Activated CD4-positive, alpha-beta T cell treated with anti-CD3 and anti-CD28 coated beads, Interleukin-2, amount 10 ng/mL, durations not matched to agents 7 days and 5 days (primary cell): ENCODE results near the gene ENTPD8. TPM values are rescaled to one million over a fixed set of nuclear protein-coding genes. Genes with fewer than 3 reads are reported as not detected.

Experiments used
- CTCF ChIA-PET: fragments of 350-600 bp; sonication (Branson Sonifier 250); formaldehyde crosslinking; loops from one replicate; lab custom pipeline; 2021; ENCODE audit warnings: antibody characterized with exemption; lab: Charles Lee
- POLR2A ChIA-PET: fragments of 350-600 bp; sonication (Branson Sonifier 250); formaldehyde crosslinking; loops from one replicate; lab custom pipeline; 2021; ENCODE audit warnings: antibody characterized with exemption; lab: Charles Lee
- DNase-seq: peaks from one replicate; pipeline ENCODE4 v3.0.0-alpha.2; 2020
- H3K27ac Mint-ChIP-seq: one replicate; pipeline ENCODE4 v1.8.0; 2021; ENCODE audit warnings: mild to moderate bottlenecking, moderate library complexity, mixed read lengths
- H3K27me3 Mint-ChIP-seq: one replicate; pipeline ENCODE4 v1.8.0; 2021; ENCODE audit warnings: mixed read lengths
- H3K36me3 Mint-ChIP-seq: one replicate; pipeline ENCODE4 v1.8.0; 2021; ENCODE audit warnings: low read depth, mixed read lengths
- H3K4me1 Mint-ChIP-seq: one replicate; pipeline ENCODE4 v1.8.0; 2021; ENCODE audit warnings: mixed read lengths
- H3K4me3 Mint-ChIP-seq: one replicate; pipeline ENCODE4 v1.8.0; 2021; ENCODE audit warnings: mild to moderate bottlenecking, moderate library complexity, mixed read lengths
- H3K9me3 Mint-ChIP-seq: one replicate; pipeline ENCODE4 v1.8.0; 2021; ENCODE audit warnings: mixed read lengths
- total RNA-seq, 2 experiments: library from RNA; stranded (reverse); gene quantifications; one replicate each; pipeline ENCODE4 v1.2.3, GENCODE V29; 2021

The ENTPD8 gene
- total RNA-seq, 2 experiments from 2014 or later: not detected

DNA sequence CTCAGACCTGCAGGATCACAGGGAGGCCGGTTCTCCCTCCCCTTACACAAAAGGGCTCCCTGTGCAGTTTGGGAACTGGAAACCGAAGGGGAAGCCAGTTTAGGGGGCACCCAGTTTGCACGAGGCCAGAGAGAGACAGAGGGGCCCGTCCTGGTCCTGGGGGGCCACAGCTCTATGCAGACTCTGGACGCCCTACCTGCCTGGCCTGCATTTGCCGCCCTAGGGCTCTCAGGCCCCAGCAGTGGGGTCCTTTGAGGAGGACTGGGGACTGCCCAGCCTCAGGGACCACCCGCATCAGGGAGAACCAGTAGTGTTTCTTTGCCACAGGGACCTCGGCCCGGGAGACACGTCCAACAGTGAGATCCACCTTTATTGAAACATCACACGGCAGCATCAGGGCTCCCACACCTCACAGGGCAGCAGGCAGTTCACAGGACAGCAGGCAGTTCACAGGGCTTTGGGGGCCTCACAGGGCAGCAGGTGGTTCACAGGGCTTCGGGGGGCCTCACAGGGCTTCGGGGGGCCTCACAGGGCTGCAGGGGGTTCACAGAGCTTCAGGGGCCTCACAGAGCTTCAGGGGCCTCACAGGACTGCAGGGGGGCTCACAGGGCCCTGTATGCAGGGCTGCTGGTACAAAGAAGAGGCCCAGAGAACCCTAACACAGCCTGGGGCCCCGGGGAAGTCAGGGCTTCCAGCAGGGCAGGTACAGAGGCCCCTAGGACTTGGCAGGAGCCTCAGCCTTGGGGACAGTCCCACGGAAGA, 18.6 kb upstream of the ENTPD8 start:
- Mint-ChIP-seq H3K4me1 (peaks cover 35% of the 10 kb centered on the region), H3K4me3 (peak overlapping the region; percentile 30), H3K36me3 (peaks cover 3% of the 10 kb centered on the region), H3K27me3 (no peaks in the 10 kb centered on the region), H3K9me3 (no peaks in the 10 kb centered on the region), H3K27ac (peak overlapping the region; percentile 87)
- POLR2A ChIA-PET: no interaction called here
- CTCF ChIA-PET: interaction anchor here (0.7 kb wide), 1 partner anchor 37 kb away, joined by 4 read pairs; the partner anchor contains the start of genes EXD3 and NOXA1
- DNase-seq: no peak

DNA sequence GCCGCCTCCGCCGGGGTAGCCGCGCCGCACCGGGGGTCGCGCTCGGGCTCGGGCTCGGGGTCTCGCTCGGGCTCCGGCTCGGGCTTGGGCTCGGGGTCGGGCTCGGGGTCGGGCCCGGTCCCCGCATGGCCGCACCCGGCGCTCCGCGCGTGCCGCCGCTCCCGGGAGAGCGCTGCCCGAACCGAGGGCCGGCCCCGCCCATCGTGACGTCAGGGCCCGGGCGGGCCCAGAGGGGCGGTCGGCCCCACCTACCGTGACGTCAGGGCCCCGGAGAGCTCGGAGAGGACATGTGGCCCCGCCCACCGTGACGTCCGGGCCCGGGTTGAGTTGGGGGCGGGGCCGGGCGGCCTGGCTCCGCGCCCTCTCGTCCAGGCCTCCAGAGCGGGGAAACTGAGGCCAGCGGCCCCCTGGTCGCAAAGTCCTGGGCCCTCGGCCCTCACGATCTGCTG, 18.0 kb upstream of the ENTPD8 start, which contains the start of gene NSMF:
Gene NSMF, minus strand, starts transcription at position 183 of the 449 bp plus-strand sequence. CDS start 232 bp downstream, outside the sequence.
- peak; percentile 92 for DNase-seq
- Mint-ChIP-seq H3K36me3 (peaks cover 6% of the 10 kb centered on the region), H3K27ac (peak within 1 kb of the TSS; percentile 87), H3K4me3 (peak within 1 kb of the TSS; percentile 41), H3K27me3 (no peaks in the 10 kb centered on the region), H3K4me1 (peaks cover 40% of the 10 kb centered on the region), H3K9me3 (no peaks in the 10 kb centered on the region)
- CTCF ChIA-PET: interaction anchor here (0.7 kb wide), 1 partner anchor 36 kb away, joined by 4 read pairs; the partner anchor contains the start of genes EXD3 and NOXA1
- POLR2A ChIA-PET: no interaction called here

DNA sequence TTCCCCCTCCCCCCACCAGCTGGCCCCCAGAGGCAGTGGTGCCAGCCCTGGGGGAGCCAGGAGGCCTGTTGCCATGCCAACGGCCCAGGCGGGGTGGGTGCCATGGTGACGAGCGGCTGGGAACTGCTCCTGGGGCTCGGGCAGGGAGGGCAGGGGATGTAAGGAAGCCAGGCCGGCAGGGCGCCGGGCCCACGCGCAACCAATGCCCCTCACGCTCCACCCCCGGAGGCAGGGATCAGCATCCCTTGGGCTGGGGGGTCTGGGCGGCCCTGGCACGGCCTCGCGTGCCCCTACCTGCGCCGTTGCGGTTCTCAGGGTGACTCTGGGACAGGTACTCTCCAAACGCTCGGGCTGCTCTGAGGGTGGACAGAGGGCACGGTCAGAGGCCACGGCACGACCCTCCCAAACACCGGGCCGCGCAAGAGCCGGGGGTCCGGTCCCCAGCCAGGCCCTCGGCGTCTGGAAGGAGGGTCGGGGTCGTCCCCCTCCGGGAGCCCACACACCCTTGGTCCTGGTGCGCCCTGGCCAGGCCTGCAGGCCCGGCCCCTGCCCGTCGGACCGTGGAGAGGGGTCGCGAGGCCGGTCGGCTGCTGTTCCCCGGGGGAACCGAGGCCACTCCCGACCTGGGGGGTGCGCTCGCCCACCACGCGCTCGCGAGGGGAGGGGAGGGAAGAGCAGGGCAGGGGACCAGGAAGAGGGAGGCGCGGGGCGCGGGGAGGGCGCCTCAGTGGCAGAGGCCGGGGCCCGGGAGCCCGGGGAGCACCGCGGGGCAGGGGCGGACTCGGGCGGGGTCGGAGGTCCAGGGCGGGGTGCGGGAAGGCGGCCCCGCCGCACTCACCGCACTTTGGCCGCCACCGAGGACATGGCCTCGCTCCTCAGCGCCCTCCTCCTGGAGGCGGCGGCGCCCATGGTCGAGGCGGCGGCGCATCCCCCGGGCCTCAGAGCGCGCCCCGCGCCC, 17.3 kb upstream of the ENTPD8 start:
- CTCF ChIA-PET: no interaction called here
- H3K27me3 Mint-ChIP-seq: no peaks in the 10 kb centered on the region
- POLR2A ChIA-PET: no interaction called here
- no peak overlapping the region for H3K27ac Mint-ChIP-seq
- peaks cover 9% of the 10 kb centered on the region for H3K36me3 Mint-ChIP-seq
- H3K4me3 Mint-ChIP-seq: peak overlapping the region; percentile 41
- H3K4me1 Mint-ChIP-seq: peaks cover 44% of the 10 kb centered on the region
- no peaks in the 10 kb centered on the region for H3K9me3 Mint-ChIP-seq
- DNase-seq: peak; percentile 37

DNA sequence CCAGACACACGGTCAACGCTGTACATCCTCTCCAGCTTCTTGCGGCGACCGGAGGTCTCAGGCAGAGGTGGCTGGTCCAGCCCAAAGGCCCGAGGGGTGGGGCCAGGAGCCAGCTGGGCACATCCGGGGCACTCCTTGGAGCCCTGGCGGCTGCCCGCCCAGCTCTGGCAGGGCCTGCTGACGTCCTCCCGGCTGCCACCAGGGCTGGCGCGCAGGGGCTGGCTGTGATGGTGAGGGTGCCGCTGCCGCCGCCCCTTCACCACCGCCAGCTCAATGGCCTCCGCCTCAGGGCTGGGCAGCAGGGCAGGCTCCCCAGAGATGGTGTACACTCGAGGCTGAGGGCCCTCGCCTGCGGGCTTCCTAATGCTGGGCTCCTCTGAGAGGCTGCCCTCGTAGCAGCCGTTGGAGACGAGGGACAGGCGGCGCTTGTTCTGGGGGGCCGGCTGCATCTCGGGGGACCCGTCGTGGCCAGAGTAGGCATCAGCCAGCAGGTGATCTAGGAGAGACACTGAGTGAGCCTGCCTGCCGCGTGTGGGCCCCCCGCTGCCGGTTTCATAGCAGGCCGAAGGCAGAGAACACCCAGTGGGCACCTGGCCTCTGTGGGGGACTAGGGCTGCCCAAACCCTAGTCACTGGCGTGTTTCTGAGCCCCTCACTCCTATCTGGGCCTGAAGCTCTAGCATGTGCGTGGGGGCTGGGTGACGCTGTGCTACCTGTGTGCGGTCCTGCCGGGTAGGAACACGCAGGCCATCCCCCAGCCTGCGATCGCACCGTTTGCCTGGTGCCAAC, 16.4 kb upstream of the ENTPD8 start:
- POLR2A ChIA-PET: no interaction called here
- H3K4me3 Mint-ChIP-seq: peak overlapping the region; percentile 19
- peak overlapping the region; percentile 25 for H3K27ac Mint-ChIP-seq
- H3K4me1 Mint-ChIP-seq: peaks cover 42% of the 10 kb centered on the region
- CTCF ChIA-PET: interaction anchor here (0.6 kb wide), 1 partner anchor 12 kb away, joined by 4 read pairs; no protein-coding TSS in a partner anchor
- H3K36me3 Mint-ChIP-seq: peaks cover 9% of the 10 kb centered on the region
- no peaks in the 10 kb centered on the region for H3K9me3 Mint-ChIP-seq
- H3K27me3 Mint-ChIP-seq: no peaks in the 10 kb centered on the region
- DNase-seq: no peak

DNA sequence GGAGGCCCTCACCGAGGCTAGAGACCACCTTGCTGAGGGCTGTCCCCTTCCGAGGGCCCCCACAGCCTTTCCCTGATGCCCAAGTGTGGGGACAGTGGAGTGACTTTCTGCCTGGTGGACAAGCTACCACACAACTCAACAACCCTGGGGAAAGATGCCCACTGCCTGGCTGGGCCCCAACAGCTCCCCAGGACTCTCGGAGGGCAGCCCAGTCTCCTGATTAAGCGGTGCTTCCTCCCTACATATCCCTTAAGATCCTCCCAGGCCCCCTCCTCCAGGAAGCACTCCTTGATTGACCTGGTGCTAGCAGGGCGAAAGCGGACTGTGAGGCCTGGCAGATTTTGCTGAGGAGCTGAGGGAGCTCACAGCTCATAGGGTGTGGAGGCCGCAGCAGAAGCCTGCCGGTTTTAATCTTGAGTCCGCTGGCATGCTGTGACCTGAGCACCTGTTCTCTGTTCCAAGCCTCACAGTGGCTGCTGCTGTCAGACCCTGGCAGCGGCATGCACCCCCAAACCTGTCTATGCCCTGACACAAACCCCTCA, 15.8 kb upstream of the ENTPD8 start:
- POLR2A ChIA-PET: no interaction called here
- Mint-ChIP-seq H3K4me3 (peak overlapping the region; percentile 32), H3K36me3 (peaks cover 11% of the 10 kb centered on the region), H3K9me3 (no peaks in the 10 kb centered on the region), H3K4me1 (peaks cover 44% of the 10 kb centered on the region), H3K27ac (peak overlapping the region; percentile 66), H3K27me3 (no peaks in the 10 kb centered on the region)
- CTCF ChIA-PET: interaction anchor here (0.6 to 1.6 kb wide), 4 partner anchors 11 to 34 kb away, joined by 3 to 6 read pairs (median 4); partner anchors contain the start of genes EXD3 and NOXA1
- DNase-seq: no peak

DNA sequence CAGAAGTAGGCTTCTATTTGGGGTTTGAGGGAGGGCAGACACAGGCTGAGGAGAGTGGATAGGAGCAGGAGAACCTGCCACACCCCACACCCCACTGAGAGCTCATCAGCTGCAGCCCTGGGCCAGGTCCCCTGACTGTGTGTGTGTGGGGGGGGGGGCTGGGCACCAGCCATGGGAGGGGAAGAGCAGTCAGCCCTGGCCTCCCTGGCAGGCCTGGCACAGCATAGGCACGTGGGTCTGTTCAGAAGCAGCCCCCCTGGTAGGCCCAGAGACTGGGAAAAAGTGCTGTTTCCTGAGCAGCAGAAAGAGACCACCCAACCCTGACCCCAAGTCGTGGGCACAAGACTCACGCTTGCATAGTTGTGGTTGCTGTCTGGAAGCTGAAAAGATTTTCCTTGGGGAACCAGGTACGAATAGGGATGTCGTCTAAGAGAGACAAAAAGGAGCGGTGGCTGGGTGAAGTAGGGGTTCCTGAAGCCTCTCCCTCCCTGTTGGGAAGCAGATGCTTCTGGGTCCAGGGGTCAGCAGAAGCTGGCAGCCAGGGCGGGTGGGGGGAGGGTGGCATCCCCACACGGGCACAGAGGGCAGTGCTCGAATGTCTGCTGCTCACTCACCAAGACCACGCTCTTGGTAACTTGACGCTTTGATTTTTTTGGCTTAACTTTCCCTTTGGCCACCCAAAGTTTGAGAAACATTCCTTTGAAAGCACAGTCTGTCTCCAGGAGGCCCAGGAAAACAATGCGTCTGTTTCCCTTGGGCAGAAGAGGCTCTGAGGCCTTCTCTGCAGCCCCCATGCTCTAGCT, 15.1 kb upstream of the ENTPD8 start:
- ChIA-PET CTCF (interaction anchor here (0.7 to 1.6 kb wide), 3 partner anchors 13 to 33 kb away, joined by 3 to 6 read pairs (median 3); partner anchors contain the start of genes EXD3 and NOXA1), POLR2A (no interaction called here)
- H3K4me3 Mint-ChIP-seq: peak overlapping the region; percentile 32
- DNase-seq: no peak
- H3K4me1 Mint-ChIP-seq: peaks cover 43% of the 10 kb centered on the region
- H3K9me3 Mint-ChIP-seq: no peaks in the 10 kb centered on the region
- no peaks in the 10 kb centered on the region for H3K27me3 Mint-ChIP-seq
- H3K27ac Mint-ChIP-seq: peak overlapping the region; percentile 66
- H3K36me3 Mint-ChIP-seq: peaks cover 11% of the 10 kb centered on the region

DNA sequence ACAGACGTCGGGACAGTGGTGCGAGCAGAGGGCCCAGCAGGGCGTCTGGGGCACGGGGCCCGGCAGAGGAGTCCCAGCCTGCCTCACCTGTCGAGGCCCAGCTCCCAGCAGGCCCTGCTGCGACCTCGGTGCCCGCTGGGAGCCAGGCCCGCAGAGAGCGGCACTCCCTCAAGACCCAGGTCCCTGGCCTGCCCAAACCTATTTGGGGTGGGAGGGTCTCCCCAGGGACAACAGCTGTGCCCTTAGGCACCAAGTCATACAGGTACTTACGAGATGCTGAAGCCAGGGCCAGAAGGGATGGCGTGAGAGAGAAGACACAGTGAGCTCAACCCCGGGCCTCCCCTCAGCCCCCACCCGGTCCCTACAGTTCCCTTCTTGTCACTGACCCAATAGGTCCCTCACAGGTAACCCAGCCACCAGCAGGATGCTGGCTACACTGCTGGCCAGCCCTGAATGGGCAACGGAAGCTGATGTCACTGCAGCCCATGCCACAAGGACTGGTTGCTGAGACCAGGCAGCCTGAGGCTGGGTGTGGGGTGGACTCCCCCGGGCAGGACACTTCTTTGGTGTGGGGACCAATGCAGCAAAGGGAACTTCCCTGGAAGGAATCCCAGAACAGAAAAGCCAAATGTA, 14.3 kb upstream of the ENTPD8 start:
- Mint-ChIP-seq H3K27me3 (no peaks in the 10 kb centered on the region), H3K4me1 (peaks cover 41% of the 10 kb centered on the region), H3K36me3 (peaks cover 11% of the 10 kb centered on the region), H3K9me3 (no peaks in the 10 kb centered on the region), H3K4me3 (no peak overlapping the region), H3K27ac (peak overlapping the region; percentile 60)
- ChIA-PET CTCF (interaction anchor here (1.6 kb wide), 1 partner anchor 33 kb away, joined by 6 read pairs; the partner anchor contains the start of genes EXD3 and NOXA1), POLR2A (no interaction called here)
- DNase-seq: no peak

DNA sequence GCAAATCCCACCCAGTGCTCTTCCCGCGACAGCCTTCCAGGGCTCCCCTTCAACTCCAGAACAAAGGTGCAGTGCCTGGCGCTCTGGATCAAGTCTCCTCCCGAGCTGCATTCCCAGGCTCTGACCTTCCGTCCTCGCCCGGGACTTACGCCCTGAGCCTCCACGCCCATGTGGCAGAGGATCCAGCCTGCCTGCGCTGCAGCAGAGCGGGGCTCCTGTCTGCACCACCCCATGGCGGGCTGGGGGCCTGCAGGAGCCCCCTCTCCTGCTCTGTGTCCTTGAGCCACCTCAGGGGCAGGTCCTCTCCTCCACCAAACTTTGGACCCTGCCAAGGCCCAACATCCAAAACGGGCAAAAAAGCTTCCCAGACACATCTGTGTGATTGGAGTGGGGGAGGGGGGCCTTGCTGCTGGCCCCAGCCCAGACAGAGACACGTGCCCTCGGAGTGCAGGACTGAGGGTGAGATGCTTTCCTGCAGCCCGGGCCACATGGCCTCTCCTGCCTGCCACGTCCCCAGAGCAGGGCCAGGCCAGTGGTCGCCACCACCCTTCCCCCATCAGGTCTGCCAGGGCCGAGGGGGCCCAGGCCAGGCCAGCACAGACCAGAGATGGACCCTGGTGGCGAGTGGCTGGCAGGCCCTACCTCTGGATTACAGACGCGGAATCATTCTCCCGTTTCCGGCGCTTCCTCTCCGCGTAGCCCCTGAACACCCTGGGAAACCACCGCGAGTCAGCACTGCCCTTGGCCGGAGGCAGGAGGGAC, 13.6 kb upstream of the ENTPD8 start:
- ChIA-PET POLR2A (no interaction called here), CTCF (interaction anchor here (1.2 kb wide), 1 partner anchor 32 kb away, joined by 6 read pairs; the partner anchor contains the start of genes EXD3 and NOXA1)
- Mint-ChIP-seq H3K36me3 (peaks cover 11% of the 10 kb centered on the region), H3K4me1 (peaks cover 42% of the 10 kb centered on the region), H3K4me3 (peak overlapping the region; percentile 58), H3K27me3 (no peaks in the 10 kb centered on the region), H3K27ac (peak overlapping the region; percentile 85), H3K9me3 (no peaks in the 10 kb centered on the region)
- DNase-seq: no peak

DNA sequence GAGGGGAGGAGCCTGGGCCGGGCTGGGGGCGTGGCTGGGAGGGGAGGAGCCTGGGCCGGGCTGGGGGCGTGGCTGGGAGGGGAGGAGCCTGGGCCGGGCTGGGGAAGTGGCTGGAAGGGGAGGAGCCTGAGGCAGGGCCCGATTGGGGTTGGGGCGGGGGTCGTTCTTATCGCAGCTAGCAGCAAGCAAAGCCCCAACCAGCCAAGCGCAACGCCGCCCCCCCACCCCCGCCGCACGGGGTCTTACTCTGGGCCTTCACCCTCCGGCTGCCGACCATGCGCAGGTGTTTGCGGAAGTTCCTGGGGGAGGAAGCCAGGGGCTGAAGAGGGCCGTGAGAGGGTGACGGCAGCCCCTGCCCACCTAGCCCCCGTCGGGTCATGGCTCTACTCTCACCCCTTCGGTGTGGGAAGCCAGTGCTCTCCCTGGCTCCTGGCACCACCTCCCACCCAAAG, 13.0 kb upstream of the ENTPD8 start:
- Mint-ChIP-seq H3K4me1 (peaks cover 43% of the 10 kb centered on the region), H3K9me3 (no peaks in the 10 kb centered on the region), H3K27ac (peak overlapping the region; percentile 85), H3K36me3 (peaks cover 14% of the 10 kb centered on the region), H3K27me3 (no peaks in the 10 kb centered on the region), H3K4me3 (peak overlapping the region; percentile 58)
- POLR2A ChIA-PET: no interaction called here
- DNase-seq: peak; percentile 63
- CTCF ChIA-PET: interaction anchor here (1.0 to 1.2 kb wide), 2 partner anchors 9 to 32 kb away, joined by 4 to 6 read pairs; partner anchors contain the start of genes EXD3 and NOXA1

DNA sequence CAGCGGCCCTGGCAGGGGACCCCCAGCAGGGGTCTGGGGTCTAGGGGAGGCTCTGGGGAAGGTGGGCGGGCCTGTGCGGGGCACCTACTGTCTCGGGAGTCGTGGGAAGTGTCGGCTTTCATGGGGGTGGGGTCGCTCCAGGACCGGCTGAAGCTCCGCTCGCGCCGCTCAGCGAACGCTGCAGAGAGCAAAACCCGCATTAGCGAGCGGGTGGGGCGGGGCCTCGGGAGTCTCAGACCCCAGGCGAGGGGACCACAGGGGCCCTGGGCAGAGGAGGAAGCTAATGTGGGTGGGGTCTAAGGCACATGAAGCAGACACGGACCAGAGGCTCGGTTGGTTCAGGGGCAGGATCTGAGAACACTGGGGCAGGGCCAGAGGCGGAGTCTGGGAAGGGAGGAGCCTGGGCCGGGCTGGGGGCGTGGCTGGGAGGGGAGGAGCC, 12.5 kb upstream of the ENTPD8 start:
- Mint-ChIP-seq H3K4me3 (peak overlapping the region; percentile 41), H3K27me3 (no peaks in the 10 kb centered on the region), H3K27ac (peak overlapping the region; percentile 69), H3K4me1 (peaks cover 43% of the 10 kb centered on the region), H3K36me3 (peaks cover 15% of the 10 kb centered on the region), H3K9me3 (no peaks in the 10 kb centered on the region)
- ChIA-PET CTCF (interaction anchor here (1.0 to 1.3 kb wide), 3 partner anchors 8 to 31 kb away, joined by 4 to 6 read pairs (median 5); partner anchors contain the start of genes EXD3 and NOXA1), POLR2A (no interaction called here)
- DNase-seq: peak; percentile 74
